Mesenchymal stem cell (in vitro differentiated cells and primary cell): Measurements from ENCODE around the gene MTMR8.

ENCODE experiments used
- DNase-seq: peaks from one replicate; pipeline ENCODE4 v3.0.0-alpha.2; 2013
- H2AFZ ChIP-seq: one replicate; pipeline ENCODE4 v1.6.1; 2013; ENCODE audit warnings: low read depth, mild to moderate bottlenecking, control low read depth, inconsistent platforms, low read length, moderate library complexity
- H2AK5ac ChIP-seq: 2 replicates; pipeline ENCODE4 v1.6.1; 2013; ENCODE audit warnings: low read length, moderate library complexity, mild to moderate bottlenecking, inconsistent platforms; ENCODE audit not compliant: severe bottlenecking
- H2BK120ac ChIP-seq: one replicate; pipeline ENCODE4 v1.6.1; 2013; ENCODE audit warnings: low read depth, mild to moderate bottlenecking, inconsistent platforms, low read length, moderate library complexity
- H2BK12ac ChIP-seq, 2 experiments: one replicate each; pipeline ENCODE4 v1.6.1; 2013; ENCODE audit warnings: inconsistent platforms in 2 of 2, low read length in 2 of 2, mild to moderate bottlenecking in 2 of 2, moderate library complexity in 2 of 2, control low read depth in 1 of 2
- H2BK15ac ChIP-seq: one replicate; pipeline ENCODE4 v1.6.1; 2013; ENCODE audit warnings: mild to moderate bottlenecking, low read depth, inconsistent platforms; ENCODE audit not compliant: poor library complexity, severe bottlenecking
- H2BK5ac ChIP-seq: 2 replicates; pipeline ENCODE4 v1.6.1; 2013; ENCODE audit warnings: low read depth, mild to moderate bottlenecking, low read length, control low read depth, inconsistent platforms; ENCODE audit not compliant: poor library complexity, severe bottlenecking
- H3K14ac ChIP-seq, 2 experiments: one replicate each; pipeline ENCODE4 v1.6.1; 2013; ENCODE audit warnings: inconsistent platforms in 2 of 2, low read length in 2 of 2, control low read depth in 1 of 2, mild to moderate bottlenecking in 1 of 2, moderate library complexity in 1 of 2
- H3K18ac ChIP-seq, 2 experiments: one replicate each; pipeline ENCODE4 v1.6.1; 2013; ENCODE audit warnings: inconsistent platforms in 2 of 2, low read length in 2 of 2, control low read depth in 1 of 2, low read depth in 1 of 2, mild to moderate bottlenecking in 1 of 2
- H3K23ac ChIP-seq, 2 experiments: one replicate each; pipeline ENCODE4 v1.6.1; 2013; ENCODE audit warnings: inconsistent platforms in 2 of 2, low read length in 2 of 2, mild to moderate bottlenecking in 2 of 2, moderate library complexity in 2 of 2, control low read depth in 1 of 2
- H3K27ac ChIP-seq: 2 replicates; pipeline ENCODE4 v1.5.1; 2013; ENCODE audit warnings: mild to moderate bottlenecking, moderate library complexity, low read length, control low read depth, inconsistent platforms; ENCODE audit not compliant: poor library complexity, severe bottlenecking
- H3K27me3 ChIP-seq, 2 experiments: 2 replicates each; pipeline versions ENCODE4 v1.6.1 to v1.7.0; 2013; ENCODE audit warnings: low read length in 2 of 2, mild to moderate bottlenecking in 2 of 2, moderate library complexity in 2 of 2, control low read depth in 1 of 2, inconsistent platforms in 1 of 2; ENCODE audit not compliant: control insufficient read depth in 1 of 2, insufficient read depth in 1 of 2
- H3K36me3 ChIP-seq, 2 experiments: 2 replicates each; pipeline versions ENCODE4 v1.6.1 to v1.7.0; 2013; ENCODE audit warnings: low read length in 2 of 2, control low read depth in 1 of 2, inconsistent platforms in 1 of 2, low read depth in 1 of 2, mild to moderate bottlenecking in 1 of 2; ENCODE audit not compliant: insufficient read depth in 2 of 2, control insufficient read depth in 1 of 2
- H3K4ac ChIP-seq, 2 experiments: one replicate each; pipeline ENCODE4 v1.6.1; 2013; ENCODE audit warnings: inconsistent platforms in 2 of 2, low read length in 2 of 2, mild to moderate bottlenecking in 2 of 2, moderate library complexity in 2 of 2, control low read depth in 1 of 2, low read depth in 1 of 2
- H3K4me1 ChIP-seq: 2 replicates; pipeline ENCODE4 v1.6.1; 2013; ENCODE audit warnings: low read depth, low read length, control low read depth; ENCODE audit not compliant: control insufficient read depth, insufficient read depth
- H3K4me2 ChIP-seq: 2 replicates; pipeline ENCODE4 v1.6.1; 2013; ENCODE audit warnings: low read length, mild to moderate bottlenecking, inconsistent platforms; ENCODE audit not compliant: poor library complexity, severe bottlenecking
- H3K4me3 ChIP-seq, 2 experiments: 2 replicates each; pipeline versions ENCODE4 v1.5.1 to v1.7.0; 2013; ENCODE audit warnings: low read length in 2 of 2, mild to moderate bottlenecking in 2 of 2, control low read depth in 1 of 2, low read depth in 1 of 2; ENCODE audit not compliant: insufficient read depth in 1 of 2
- H3K79me1 ChIP-seq: replicated peaks from 2 replicates; pipeline ENCODE4 v1.6.1; 2013; ENCODE audit warnings: mild to moderate bottlenecking, control low read depth, low read length, inconsistent platforms; ENCODE audit not compliant: poor library complexity, severe bottlenecking
- H3K9ac ChIP-seq: 2 replicates; pipeline ENCODE4 v1.7.0; 2013; ENCODE audit warnings: mild to moderate bottlenecking, low read length, moderate library complexity
- H3K9me3 ChIP-seq: 2 replicates; pipeline ENCODE4 v1.7.0; 2013; ENCODE audit warnings: mild to moderate bottlenecking, low read length; ENCODE audit not compliant: control insufficient read depth
- H4K8ac ChIP-seq: one replicate; pipeline ENCODE4 v1.6.1; 2013; ENCODE audit warnings: inconsistent platforms, mild to moderate bottlenecking, low read length, moderate library complexity
- H4K91ac ChIP-seq: one replicate; pipeline ENCODE4 v1.6.1; 2013; ENCODE audit warnings: mild to moderate bottlenecking, low read length, inconsistent platforms
- WGBS: methylation state at CpG from one replicate; pipeline ENCODE4 v1.1.7; 2013; ENCODE audit warnings: mixed read lengths; 5-methylcytosine and 5-hydroxymethylcytosine counted together

The MTMR8 gene

GRCh38 chrX:64350521-64350920, 44.7 kb downstream of the MTMR8 start:
- no peak overlapping the region for H3K23ac ChIP-seq
- no peak overlapping the region for H3K4me2 ChIP-seq
- WGBS = no CpG with 5 or more reads among the region's 1 CpG
- DNase-seq = no peak
- no peak overlapping the region for H3K14ac ChIP-seq
- no peaks in the 10 kb centered on the region for H3K4me1 ChIP-seq
- H2BK15ac ChIP-seq = no peak overlapping the region
- H2BK5ac ChIP-seq = no peak overlapping the region
- no peak overlapping the region for H3K27ac ChIP-seq
- H3K18ac ChIP-seq = no peak overlapping the region
- H2BK12ac ChIP-seq = no peak overlapping the region
- H2BK120ac ChIP-seq = no peak overlapping the region
- no peaks in the 10 kb centered on the region for H3K36me3 ChIP-seq
- no peak overlapping the region for H4K8ac ChIP-seq
- H2AK5ac ChIP-seq = no peak overlapping the region
- H3K27me3 ChIP-seq = no peaks in the 10 kb centered on the region
- no peaks in the 10 kb centered on the region for H3K9me3 ChIP-seq
- H3K4ac ChIP-seq = no peak overlapping the region
- no peaks in the 10 kb centered on the region for H3K79me1 ChIP-seq
- H4K91ac ChIP-seq = no peak overlapping the region
- H3K4me3 ChIP-seq = no peak overlapping the region
- no peak overlapping the region for H2AFZ ChIP-seq
- no peak overlapping the region for H3K9ac ChIP-seq

GRCh38 chrX:64350047-64350446, 45.2 kb downstream of the MTMR8 start:
- Histone ChIP-seq H2BK12ac (no peak overlapping the region), H3K18ac (no peak overlapping the region), H3K4me3 (no peak overlapping the region), H2BK120ac (no peak overlapping the region), H2AFZ (no peak overlapping the region), H3K4ac (no peak overlapping the region), H4K8ac (no peak overlapping the region), H2AK5ac (no peak overlapping the region), H3K36me3 (no peaks in the 10 kb centered on the region), H3K14ac (no peak overlapping the region), H2BK5ac (no peak overlapping the region), H3K27me3 (no peaks in the 10 kb centered on the region), H3K9ac (no peak overlapping the region), H3K79me1 (no peaks in the 10 kb centered on the region), H2BK15ac (no peak overlapping the region), H3K23ac (no peak overlapping the region), H3K27ac (no peak overlapping the region), H4K91ac (no peak overlapping the region), H3K4me1 (no peaks in the 10 kb centered on the region), H3K9me3 (no peaks in the 10 kb centered on the region), H3K4me2 (no peak overlapping the region)
- 80% methylated on average over 1 of the region's 4 CpGs for WGBS
- DNase-seq = no peak

- Histone ChIP-seq H3K18ac (no peak overlapping the region), H3K4me3 (no peak overlapping the region), H3K23ac (no peak overlapping the region), H4K8ac (no peak overlapping the region), H2BK5ac (no peak overlapping the region), H2BK15ac (no peak overlapping the region), H3K4me2 (no peak overlapping the region), H3K79me1 (no peaks in the 10 kb centered on the region), H3K36me3 (no peaks in the 10 kb centered on the region), H2AK5ac (no peak overlapping the region), H2BK12ac (no peak overlapping the region), H3K4me1 (no peaks in the 10 kb centered on the region), H3K27ac (no peak overlapping the region), H3K14ac (no peak overlapping the region), H3K9ac (no peak overlapping the region), H2BK120ac (no peak overlapping the region), H4K91ac (no peak overlapping the region), H3K9me3 (no peaks in the 10 kb centered on the region), H3K4ac (no peak overlapping the region), H3K27me3 (no peaks in the 10 kb centered on the region), H2AFZ (no peak overlapping the region)
- no CpG with 5 or more reads among the region's 1 CpG for WGBS
- no peak for DNase-seq
These were observed 52.4 kb downstream of the MTMR8 start for GRCh38 chrX:64342811-64343210.

- no peak overlapping the region for H2BK120ac ChIP-seq
- no peak overlapping the region for H3K23ac ChIP-seq
- no peaks in the 10 kb centered on the region for H3K9me3 ChIP-seq
- no peak overlapping the region for H4K91ac ChIP-seq
- no peaks in the 10 kb centered on the region for H3K36me3 ChIP-seq
- no peak overlapping the region for H3K14ac ChIP-seq
- no peak overlapping the region for H3K18ac ChIP-seq
- no peak overlapping the region for H2BK15ac ChIP-seq
- WGBS = 91% methylated on average over 1 of the region's 1 CpG
- no peak overlapping the region for H2BK12ac ChIP-seq
- no peaks in the 10 kb centered on the region for H3K79me1 ChIP-seq
- H4K8ac ChIP-seq = no peak overlapping the region
- no peak overlapping the region for H3K4ac ChIP-seq
- H2AFZ ChIP-seq = no peak overlapping the region
- no peak overlapping the region for H3K4me2 ChIP-seq
- no peak for DNase-seq
- no peak overlapping the region for H3K27ac ChIP-seq
- no peak overlapping the region for H2AK5ac ChIP-seq
- H2BK5ac ChIP-seq = no peak overlapping the region
- no peaks in the 10 kb centered on the region for H3K27me3 ChIP-seq
- no peaks in the 10 kb centered on the region for H3K4me1 ChIP-seq
- H3K9ac ChIP-seq = no peak overlapping the region
- no peak overlapping the region for H3K4me3 ChIP-seq
These were observed 57.0 kb downstream of the MTMR8 start for GRCh38 chrX:64338296-64338695.
